Aorta (tissue), 4 donors: Measurements from ENCODE around the gene SLC22A31. TPM values are rescaled to one million over a fixed set of nuclear protein-coding genes. Genes with fewer than 3 reads are reported as not detected.

Experiments
- polyA plus RNA-seq, 2 donors: library from polyadenylated mRNA; stranded (reverse); fragments of 200-250 nt; gene quantifications; one replicate each; pipeline ENCODE4 v1.2.3, GENCODE V29; 2013
- total RNA-seq, 2 donors: library from RNA; stranded (reverse); fragmentation: NEBNext Ultra II Directional; extraction: Animal tissue kit (Norgen Biotek cat#: 25700); gene quantifications; one replicate each; pipeline ENCODE4 v1.2.1, GENCODE V29; 2021
- donor health status: healthy with polysubstance abuse.
- donor health status: Bipolar disorder and iron deficiency.
- donor health status: DM: no; HTN: no; CAD: no.
- donor health status: DM: yes; HTN: yes; CAD: no.

The SLC22A31 gene
- total and polyA plus RNA-seq, 4 donors: 0.75 to 4.0 (median 2.9) TPM; not detected in 1

Other genes starting within 250 kb of the SLC22A31 start
- gene CBFA2T3, start 223.3 kb downstream of the SLC22A31 start, total RNA-seq: 1 to 10 TPM; 4.4 to 9.4 TPM
- gene CBFA2T3, start 223.3 kb downstream of the SLC22A31 start, polyA plus RNA-seq: 1 to 10 TPM in 1 of 2 donors, under 1 TPM in 1; 0.18 to 1.0 TPM
- gene ACSF3, start 106.7 kb downstream of the SLC22A31 start, total RNA-seq: 10 to 100 TPM; 19.3 to 33.2 TPM
- 10 to 100 TPM; 20.0 to 48.4 TPM for gene ACSF3, start 106.7 kb downstream of the SLC22A31 start, polyA plus RNA-seq
- gene CDH15, start 28.8 kb downstream of the SLC22A31 start, total RNA-seq: under 1 TPM in 1 of 2 donors, not detected in 1; 0.21 TPM
- gene CDH15, start 28.8 kb downstream of the SLC22A31 start, polyA plus RNA-seq: under 1 TPM in 1 of 2 donors, not detected in 1; 0.08 TPM
- gene ZNF778, start 17.2 kb upstream of the SLC22A31 start, total RNA-seq: 10 to 100 TPM; 12.7 to 14.9 TPM
- 1 to 10 TPM; 2.6 to 3.2 TPM for gene ZNF778, start 17.2 kb upstream of the SLC22A31 start, polyA plus RNA-seq